GM19099 (cell line): ENCODE data around the gene MAD1L1.

ENCODE experiments used
- POLR2A ChIP-seq: IDR thresholded peaks from 3 replicates; pipeline ENCODE4 v1.6.1; 2011; ENCODE audit warnings: low read depth; ENCODE audit not compliant: insufficient read length; ENCODE audit errors: extremely low read depth

MAD1L1 gene

GRCh38 chr7:1813394-1814088 is 419.2 kb downstream of the MAD1L1 start:
- TF ChIP-seq POLR2A, result no peak

- TF ChIP-seq POLR2A, result no peak
Measured at GRCh38 chr7:1812509-1813393, 420.0 kb downstream of the MAD1L1 start.

- TF ChIP-seq POLR2A, result no peak
Measured at GRCh38 chr7:1811850-1812508, 420.8 kb downstream of the MAD1L1 start.

GRCh38 chr7:1810961-1811849 is 421.5 kb downstream of the MAD1L1 start:
- no peak for TF ChIP-seq POLR2A

- no peak for TF ChIP-seq POLR2A
Measured at GRCh38 chr7:1810521-1810920, 422.2 kb downstream of the MAD1L1 start.

- no peak for TF ChIP-seq POLR2A
Measured at GRCh38 chr7:1809601-1810258, 423.0 kb downstream of the MAD1L1 start.

GRCh38 chr7:1809070-1809469 is 423.7 kb downstream of the MAD1L1 start:
- no peak for TF ChIP-seq POLR2A

GRCh38 chr7:1807821-1808600 is 424.7 kb downstream of the MAD1L1 start:
- TF ChIP-seq POLR2A, result no peak

- no peak for TF ChIP-seq POLR2A
Measured at GRCh38 chr7:1806354-1806753, 426.4 kb downstream of the MAD1L1 start.

- no peak for TF ChIP-seq POLR2A
Measured at GRCh38 chr7:1804310-1804709, 428.4 kb downstream of the MAD1L1 start.

- TF ChIP-seq POLR2A, result no peak
Measured at GRCh38 chr7:1802899-1803298, 429.8 kb downstream of the MAD1L1 start.

- TF ChIP-seq POLR2A, result no peak
Measured at GRCh38 chr7:1800902-1801301, 431.8 kb downstream of the MAD1L1 start.

GRCh38 chr7:1798191-1798590 is 434.6 kb downstream of the MAD1L1 start:
- no peak for TF ChIP-seq POLR2A

GRCh38 chr7:1794888-1795542 is 437.7 kb downstream of the MAD1L1 start:
- TF ChIP-seq POLR2A, result no peak
